Psoas muscle (tissue), 8 donors: ENCODE results near the gene CDH4. TPM values are rescaled to one million over a fixed set of nuclear protein-coding genes. Genes with fewer than 3 reads are reported as not detected.

ENCODE experiments used
- ATAC-seq, 4 donors: fragments of 200-7000 bp; cut with Tn5 transposase; one replicate each; pipeline ENCODE4 v1.9.1; 2020; ENCODE audit warnings: moderate library complexity in 3 of 4, mild to moderate bottlenecking in 2 of 4
- DNase-seq, 2 donors: peaks; one replicate each; pipeline ENCODE4 v3.0.0-alpha.2; 2020
- H3K27ac ChIP-seq: fragments of 200-600 bp; one replicate; pipeline ENCODE4 v1.8.0; 2022
- H3K27me3 ChIP-seq, 3 donors: fragments of 200-600 bp in 1 of 3; one replicate each; pipeline versions ENCODE4 v1.6.1 to v1.8.0; 2013 to 2022; ENCODE audit warnings: low read length in 2 of 3, mild to moderate bottlenecking in 2 of 3, moderate library complexity in 1 of 3; ENCODE audit not compliant: insufficient read depth in 3 of 3
- H3K36me3 ChIP-seq, 2 donors: fragments of 200-600 bp in 1 of 2; one replicate each; pipeline versions ENCODE4 v1.6.1 to v1.8.0; 2013 to 2022; ENCODE audit warnings: low read depth in 1 of 2, mild to moderate bottlenecking in 1 of 2, moderate library complexity in 1 of 2; ENCODE audit not compliant: insufficient read depth in 1 of 2
- H3K4me1 ChIP-seq: fragments of 200-600 bp; one replicate; pipeline ENCODE4 v1.8.0; 2022
- H3K4me3 ChIP-seq: fragments of 200-600 bp; one replicate; pipeline ENCODE4 v1.8.0; 2022; ENCODE audit warnings: mild to moderate bottlenecking
- H3K9me3 ChIP-seq: fragments of 200-600 bp; one replicate; pipeline ENCODE4 v1.8.0; 2022
- CTCF ChIP-seq: fragments of 200-600 bp; IDR thresholded peaks from one replicate; pipeline ENCODE4 v1.8.0; 2022; ENCODE audit warnings: antibody characterized with exemption
- WGBS, 3 donors: extraction: QIAGEN DNeasy Blood & Tissue Kit; methylation state at CpG; one replicate each; pipeline versions ENCODE4 v1.1.6 to v1.1.7; 2013; 5-methylcytosine and 5-hydroxymethylcytosine counted together
- intact Hi-C, 2 donors: fragments of 100-400 bp; cut with DNase I; formaldehyde crosslinking; loops; one replicate each; pipeline versions ENCODE4 v1.11.0 to v1.14.2; 2022
- polyA plus RNA-seq, 3 donors: library from polyadenylated mRNA; stranded (reverse); fragments of 200-250 nt; gene quantifications; one replicate each; pipeline ENCODE4 v1.2.3, GENCODE V29; 2013
- total RNA-seq, 4 donors: library from RNA; stranded (reverse); fragmentation: NEBNext Ultra II Directional in 2 of 4; extraction: Animal tissue kit (Norgen Biotek cat#: 25700) in 2 of 4; gene quantifications; one replicate each; pipeline versions ENCODE4 v1.2.1 to v1.2.4, GENCODE V29; 2021 to 2023
- donor health status: healthy with polysubstance abuse.
- donor health status: DM: no; HTN: no; CAD: no; lungs with moderate emphysema.
- donor health status: Bipolar disorder and iron deficiency.
- donor health status: healthy.
- donor health status: DM: yes; HTN: yes; CAD: no.
- donor health status: DM: no; HTN: no; CAD: no.
- donor health status: DM: no; HTN: no; CAD: no.
- donor health status: DM: yes; HTN: yes; CAD: no.

The CDH4 gene
- total and polyA plus RNA-seq, 7 donors = 0.26 to 1.0 (median 0.34) TPM

DNA sequence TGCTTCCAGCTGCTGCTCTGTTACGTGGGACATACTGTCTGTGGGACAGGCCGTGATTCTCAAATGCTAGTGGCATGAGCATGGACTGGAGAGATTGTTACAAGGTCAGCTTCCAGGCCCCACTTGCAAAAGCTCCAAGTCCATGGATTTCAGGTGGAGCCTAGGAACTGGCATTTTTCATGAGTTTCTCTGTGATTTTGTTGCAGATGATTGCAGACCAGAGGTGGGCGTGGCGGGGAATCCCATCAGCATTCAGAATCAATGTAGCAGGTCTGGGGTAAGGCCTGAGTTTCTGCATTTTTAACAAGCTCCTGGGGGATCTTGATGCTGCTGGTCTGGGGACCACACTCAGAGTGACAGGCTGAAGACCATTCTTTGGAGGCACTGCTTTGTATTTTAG is 2.4 kb upstream of the CDH4 start:
- no peak overlapping the region for H3K27ac ChIP-seq
- no peaks in the 10 kb centered on the region for H3K9me3 ChIP-seq
- 95 to 98% (median 98%) methylated on average over 4 of the region's 4 CpGs for WGBS, 3 donors
- H3K4me1 ChIP-seq = no peaks in the 10 kb centered on the region
- no peak for ATAC-seq
- no peak for DNase-seq
- no peaks in the 10 kb centered on the region for H3K36me3 ChIP-seq
- intact Hi-C loops = no loop called here
- TF ChIP-seq CTCF = no peak
- H3K27me3 ChIP-seq = peaks cover 0 to 34% (median 4%) of the 10 kb centered on the region in 3 donors
- H3K4me3 ChIP-seq = no peak overlapping the region

DNA sequence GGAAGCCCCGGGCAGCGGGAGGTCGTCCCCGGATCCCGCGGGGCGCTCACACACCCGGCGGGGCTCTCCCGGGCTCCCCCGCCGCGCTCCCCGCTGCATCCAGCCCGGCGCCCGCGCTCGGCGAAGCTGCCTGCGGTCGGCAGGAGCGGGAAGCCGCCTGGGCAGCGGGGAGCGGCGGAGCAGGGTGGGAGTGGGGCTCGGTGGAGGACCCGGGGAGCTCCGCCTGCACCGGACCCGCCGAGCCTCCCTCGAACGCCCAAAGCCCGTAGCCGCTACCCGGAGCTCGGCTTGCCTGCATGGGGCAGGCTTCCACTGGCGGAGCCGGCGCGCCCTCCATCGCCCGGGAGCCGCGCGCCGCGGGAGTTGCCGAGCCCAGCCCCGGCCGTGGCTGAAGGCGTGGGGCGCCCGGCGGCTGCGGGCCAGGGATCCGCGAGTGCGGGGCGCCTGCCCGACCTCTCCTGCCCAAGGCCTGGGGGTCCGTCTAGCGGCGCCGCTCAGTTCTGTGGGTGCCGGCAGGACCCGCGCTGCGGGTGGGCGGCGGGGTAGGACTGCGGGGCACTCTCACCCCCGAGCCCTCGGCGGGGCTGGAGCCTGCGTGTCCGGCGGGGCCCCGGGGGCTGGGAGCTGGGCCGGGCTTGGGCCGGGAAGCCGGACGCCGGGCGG is 671 bp downstream of the CDH4 start:
- TF ChIP-seq CTCF = no peak
- Histone ChIP-seq H3K27me3 (peaks cover 0 to 35% (median 4%) of the 10 kb centered on the region in 3 donors), H3K27ac (no peak overlapping the region), H3K4me1 (no peaks in the 10 kb centered on the region), H3K36me3 (no peaks in the 10 kb centered on the region), H3K9me3 (no peaks in the 10 kb centered on the region), H3K4me3 (peak overlapping the region; percentile 64)
- intact Hi-C loops = no loop called here
- no peak for DNase-seq
- peak; percentile 17 to 51 (median 41) for ATAC-seq
- 0 to 1% (median 0%) methylated on average over 37 to 87 of the region's 87 CpGs for WGBS, 3 donors

DNA sequence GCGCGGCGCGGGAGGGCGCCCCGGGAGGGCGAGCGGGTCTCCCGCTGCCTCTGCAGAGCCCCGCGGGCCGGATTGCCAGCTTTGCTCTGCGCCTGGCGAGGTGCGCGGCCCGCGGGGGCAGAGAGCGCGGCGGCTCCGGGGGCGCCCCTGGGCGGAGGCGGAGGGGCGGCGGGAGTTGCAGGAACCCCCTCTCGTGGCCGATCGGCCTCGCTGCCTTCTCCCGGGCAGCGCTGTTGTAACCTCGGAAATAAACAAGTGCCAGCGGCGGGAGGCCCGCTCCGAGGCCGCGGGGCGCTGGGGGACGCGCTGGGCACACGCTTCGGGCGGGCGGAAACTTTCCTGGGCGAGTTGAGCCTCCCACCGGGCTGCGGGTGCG is 1.2 kb downstream of the CDH4 start:
- ATAC-seq (peak; percentile 51 to 70 (median 56)), DNase-seq (no peak)
- Histone ChIP-seq H3K4me3 (peak overlapping the region; percentile 64), H3K27me3 (peaks cover 0 to 30% (median 4%) of the 10 kb centered on the region in 3 donors), H3K36me3 (no peaks in the 10 kb centered on the region), H3K4me1 (no peaks in the 10 kb centered on the region), H3K9me3 (no peaks in the 10 kb centered on the region), H3K27ac (no peak overlapping the region)
- TF ChIP-seq CTCF = no peak
- intact Hi-C loops = no loop called here
- 0 to 1% (median 0%) methylated on average over 23 to 51 of the region's 51 CpGs for WGBS, 3 donors

DNA sequence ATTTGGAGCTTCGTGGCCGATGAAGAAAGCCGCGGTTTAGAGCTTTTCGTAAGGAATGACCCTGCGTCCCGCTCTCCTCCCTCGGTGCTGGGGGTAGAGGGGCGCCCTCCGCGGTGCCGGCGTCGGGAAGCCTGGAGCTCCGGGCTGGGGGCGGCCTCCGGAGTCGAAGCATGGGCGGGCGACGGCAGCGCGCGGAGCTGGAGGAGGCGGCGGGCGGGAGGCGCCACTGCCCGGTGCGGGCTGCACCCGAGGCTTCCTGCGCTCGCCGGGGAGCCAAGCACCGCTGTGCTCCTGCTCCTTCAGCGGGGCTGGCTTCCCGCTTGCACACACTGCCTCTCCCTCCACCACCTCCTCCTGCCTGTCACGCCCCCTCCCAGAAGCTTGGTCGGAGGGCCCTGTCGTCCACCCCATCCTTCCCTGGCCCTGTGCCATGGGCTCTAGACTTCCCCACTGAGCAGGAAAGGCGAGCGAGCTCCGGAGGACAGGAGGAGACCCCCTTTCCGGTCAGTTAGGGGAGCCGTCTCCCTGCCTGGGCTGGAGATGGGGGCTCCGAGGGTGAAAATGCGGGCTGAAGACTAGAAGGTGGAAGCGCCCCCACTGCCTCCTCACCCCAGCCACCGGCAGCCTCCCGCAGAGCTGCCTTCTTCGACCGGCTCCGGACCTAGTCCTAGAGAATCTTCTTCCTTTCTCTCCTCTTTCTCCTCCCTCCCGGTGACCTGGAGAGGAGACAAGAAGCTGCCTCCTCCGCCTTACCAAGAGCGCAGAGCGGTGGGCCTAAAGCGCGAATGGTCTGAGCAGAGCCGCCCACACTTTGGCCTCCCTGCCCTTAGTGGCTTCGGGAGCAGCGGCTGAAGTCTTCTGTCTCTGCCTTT is 1.8 kb downstream of the CDH4 start:
- peaks cover 0 to 30% (median 2%) of the 10 kb centered on the region in 3 donors for H3K27me3 ChIP-seq
- no peak overlapping the region for H3K27ac ChIP-seq
- 14 to 23% (median 23%) methylated on average over 38 to 62 of the region's 62 CpGs for WGBS, 3 donors
- intact Hi-C loops = no loop called here
- TF ChIP-seq CTCF = no peak
- ATAC-seq (peak in 3 of 4 donors; percentile 19 to 46 (median 24)), DNase-seq (no peak)
- H3K4me3 ChIP-seq = peak overlapping the region; percentile 64
- no peaks in the 10 kb centered on the region for H3K36me3 ChIP-seq
- H3K4me1 ChIP-seq = no peaks in the 10 kb centered on the region
- H3K9me3 ChIP-seq = no peaks in the 10 kb centered on the region
